ENCODE data around the gene GSG1.

Gene GSG1

GRCh38 chr12:13067322-13067721 lies 36.1 kb downstream of the GSG1 start:
- no peaks in the 10 kb centered on the region for H3K36me3 ChIP-seq (ENCODE audit: insufficient read depth, low read length)
- ATAC-seq (ENCODE audit: insufficient read depth, low read depth) = no peak
- TF ChIP-seq EZH2 (IDR thresholded peaks at IDR 0.05; ENCODE audit: borderline replicate concordance, low read depth, low read length, severe bottlenecking) = no peak
- TF ChIP-seq, protein P1, sequence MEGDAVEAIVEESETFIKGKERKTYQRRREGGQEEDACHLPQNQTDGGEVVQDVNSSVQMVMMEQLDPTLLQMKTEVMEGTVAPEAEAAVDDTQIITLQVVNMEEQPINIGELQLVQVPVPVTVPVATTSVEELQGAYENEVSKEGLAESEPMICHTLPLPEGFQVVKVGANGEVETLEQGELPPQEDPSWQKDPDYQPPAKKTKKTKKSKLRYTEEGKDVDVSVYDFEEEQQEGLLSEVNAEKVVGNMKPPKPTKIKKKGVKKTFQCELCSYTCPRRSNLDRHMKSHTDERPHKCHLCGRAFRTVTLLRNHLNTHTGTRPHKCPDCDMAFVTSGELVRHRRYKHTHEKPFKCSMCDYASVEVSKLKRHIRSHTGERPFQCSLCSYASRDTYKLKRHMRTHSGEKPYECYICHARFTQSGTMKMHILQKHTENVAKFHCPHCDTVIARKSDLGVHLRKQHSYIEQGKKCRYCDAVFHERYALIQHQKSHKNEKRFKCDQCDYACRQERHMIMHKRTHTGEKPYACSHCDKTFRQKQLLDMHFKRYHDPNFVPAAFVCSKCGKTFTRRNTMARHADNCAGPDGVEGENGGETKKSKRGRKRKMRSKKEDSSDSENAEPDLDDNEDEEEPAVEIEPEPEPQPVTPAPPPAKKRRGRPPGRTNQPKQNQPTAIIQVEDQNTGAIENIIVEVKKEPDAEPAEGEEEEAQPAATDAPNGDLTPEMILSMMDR (IDR thresholded peaks at IDR 0.05; ENCODE audit: borderline replicate concordance, extremely low read depth, low read length, poor library complexity, severe bottlenecking) = no peak

DNA sequence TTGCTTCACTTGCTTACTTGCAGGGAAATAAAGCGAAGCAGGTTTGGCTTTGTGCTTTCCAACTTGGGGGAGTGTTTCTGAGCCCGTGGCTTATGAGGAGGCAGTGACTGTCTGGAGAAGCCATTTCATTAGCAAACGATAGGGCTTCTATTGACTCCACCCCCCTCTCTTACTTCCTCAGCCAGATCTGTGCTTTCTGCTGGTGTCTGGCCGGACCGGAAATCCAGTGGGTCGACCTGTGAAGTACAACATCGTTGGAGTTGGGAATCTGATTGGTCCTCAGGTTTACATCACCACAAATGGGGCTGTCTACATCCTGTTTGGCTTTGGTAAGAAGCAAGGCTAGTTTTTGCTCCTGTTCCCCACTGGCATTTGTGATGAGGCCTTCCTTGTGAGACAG lies 37.0 kb downstream of the GSG1 start:
- no peaks in the 10 kb centered on the region for H3K9me3 ChIP-seq (ENCODE audit: insufficient read depth, low read length, severe bottlenecking)
- no peak overlapping the region for H3K4me3 ChIP-seq (ENCODE audit: low read depth in 1 of 2, low read length in 2 of 2)
- no peak overlapping the region for H3K4me2 ChIP-seq (ENCODE audit: insufficient read depth, low read length)
- H3K9ac ChIP-seq (ENCODE audit: low read depth, low read length) = no peak overlapping the region
- H3K4me1 ChIP-seq (ENCODE audit: insufficient read depth, low read length) = no peaks in the 10 kb centered on the region
- H3K27ac ChIP-seq (ENCODE audit: low read length) = no peak overlapping the region
- TF ChIP-seq EZH2 (IDR thresholded peaks at IDR 0.05; ENCODE audit: borderline replicate concordance, low read depth, low read length, severe bottlenecking) = no peak
- TF ChIP-seq, protein P1 (IDR thresholded peaks at IDR 0.05; ENCODE audit: borderline replicate concordance, extremely low read depth, low read length, poor library complexity, severe bottlenecking) = no peak
- H2AFZ ChIP-seq (ENCODE audit: low read depth, low read length) = no peak overlapping the region
- ATAC-seq (ENCODE audit: insufficient read depth, low read depth) = no peak
- H3K36me3 ChIP-seq (ENCODE audit: insufficient read depth, low read length) = no peaks in the 10 kb centered on the region
- H3K27me3 ChIP-seq (ENCODE audit: insufficient read depth, low read length, poor library complexity) = peaks cover 11% of the 10 kb centered on the region
- H3K79me2 ChIP-seq (ENCODE audit: insufficient read depth, low read length) = no peaks in the 10 kb centered on the region
- no peaks in the 10 kb centered on the region; the same call in 1 of the 2 replicates for H4K20me1 ChIP-seq (ENCODE audit: insufficient read depth, low read length)
- DNase-seq = no peak

More at GRCh38 chr12:13067322-13067721, 36.1 kb downstream of the GSG1 start:
- no peak for DNase-seq
- Histone ChIP-seq H3K9ac (ENCODE audit: low read depth, low read length) (no peak overlapping the region), H3K79me2 (ENCODE audit: insufficient read depth, low read length) (no peaks in the 10 kb centered on the region), H3K4me3 (ENCODE audit: low read depth in 1 of 2, low read length in 2 of 2) (no peak overlapping the region), H3K27ac (ENCODE audit: low read length) (no peak overlapping the region), H2AFZ (ENCODE audit: low read depth, low read length) (no peak overlapping the region), H3K4me1 (ENCODE audit: insufficient read depth, low read length) (no peaks in the 10 kb centered on the region), H3K4me2 (ENCODE audit: insufficient read depth, low read length) (no peak overlapping the region), H3K9me3 (ENCODE audit: insufficient read depth, low read length, severe bottlenecking) (no peaks in the 10 kb centered on the region), H4K20me1 (ENCODE audit: insufficient read depth, low read length) (no peaks in the 10 kb centered on the region; the same call in 1 of the 2 replicates), H3K27me3 (ENCODE audit: insufficient read depth, low read length, poor library complexity) (peaks cover 11% of the 10 kb centered on the region)

DNA sequence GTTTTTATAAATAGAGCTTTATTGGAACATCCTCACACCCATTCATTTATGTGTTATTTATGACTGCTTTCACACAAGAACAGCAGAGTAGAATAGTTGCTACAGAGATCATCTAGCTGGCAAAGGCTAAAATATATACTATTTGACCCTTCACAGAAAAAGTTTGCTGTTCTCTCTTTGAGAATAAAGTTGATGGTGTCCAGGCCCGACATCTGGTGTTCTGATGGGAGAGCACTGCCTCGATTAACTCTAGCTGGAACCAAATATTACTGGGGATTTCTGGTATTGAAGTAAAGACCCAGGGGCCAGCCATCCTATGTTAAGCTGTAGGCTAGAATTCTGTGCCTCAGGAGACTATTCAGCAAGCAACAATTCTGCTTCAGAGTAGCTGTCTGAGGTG lies 37.5 kb downstream of the GSG1 start:
- Histone ChIP-seq H4K20me1 (ENCODE audit: insufficient read depth, low read length) (no peaks in the 10 kb centered on the region; the same call in 1 of the 2 replicates), H3K9ac (ENCODE audit: low read depth, low read length) (no peak overlapping the region), H3K4me3 (ENCODE audit: low read depth in 1 of 2, low read length in 2 of 2) (no peak overlapping the region), H3K4me2 (ENCODE audit: insufficient read depth, low read length) (no peak overlapping the region), H3K36me3 (ENCODE audit: insufficient read depth, low read length) (no peaks in the 10 kb centered on the region), H3K9me3 (ENCODE audit: insufficient read depth, low read length, severe bottlenecking) (no peaks in the 10 kb centered on the region), H3K4me1 (ENCODE audit: insufficient read depth, low read length) (no peaks in the 10 kb centered on the region), H3K27me3 (ENCODE audit: insufficient read depth, low read length, poor library complexity) (peaks cover 11% of the 10 kb centered on the region), H3K27ac (ENCODE audit: low read length) (no peak overlapping the region), H2AFZ (ENCODE audit: low read depth, low read length) (no peak overlapping the region), H3K79me2 (ENCODE audit: insufficient read depth, low read length) (no peaks in the 10 kb centered on the region)
- no peak for TF ChIP-seq EZH2 (IDR thresholded peaks at IDR 0.05; ENCODE audit: borderline replicate concordance, low read depth, low read length, severe bottlenecking)
- TF ChIP-seq, protein P1 (IDR thresholded peaks at IDR 0.05; ENCODE audit: borderline replicate concordance, extremely low read depth, low read length, poor library complexity, severe bottlenecking) = no peak
- no peak for ATAC-seq (ENCODE audit: insufficient read depth, low read depth)
- no peak for DNase-seq

DNA sequence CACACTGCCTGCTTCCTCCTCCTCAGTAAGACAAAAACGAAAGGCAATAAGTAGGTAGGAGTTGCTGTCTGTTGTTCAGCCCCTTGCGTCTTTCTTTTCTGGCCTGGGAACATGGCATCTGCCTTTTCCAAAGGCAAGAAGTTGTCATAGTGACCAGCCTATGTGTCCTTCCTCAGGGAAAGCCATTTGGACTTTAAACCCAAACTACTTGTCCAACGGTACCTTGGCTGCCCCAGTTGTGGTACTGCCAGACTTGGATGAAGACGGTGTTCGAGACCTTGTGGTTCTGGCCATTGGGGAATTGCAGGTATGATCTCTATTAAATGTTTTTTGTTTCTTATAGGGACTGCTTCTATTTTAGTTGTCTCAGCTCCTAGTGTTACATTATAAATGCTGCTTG lies 40.8 kb downstream of the GSG1 start:
- H3K4me2 ChIP-seq (ENCODE audit: insufficient read depth, low read length) = no peak overlapping the region
- peaks cover 9% of the 10 kb centered on the region for H3K27me3 ChIP-seq (ENCODE audit: insufficient read depth, low read length, poor library complexity)
- no peaks in the 10 kb centered on the region for H3K36me3 ChIP-seq (ENCODE audit: insufficient read depth, low read length)
- no peaks in the 10 kb centered on the region for H3K79me2 ChIP-seq (ENCODE audit: insufficient read depth, low read length)
- no peak for ATAC-seq (ENCODE audit: insufficient read depth, low read depth)
- no peaks in the 10 kb centered on the region for H3K9me3 ChIP-seq (ENCODE audit: insufficient read depth, low read length, severe bottlenecking)
- TF ChIP-seq, protein P1 (IDR thresholded peaks at IDR 0.05; ENCODE audit: borderline replicate concordance, extremely low read depth, low read length, poor library complexity, severe bottlenecking) = no peak
- TF ChIP-seq EZH2 (IDR thresholded peaks at IDR 0.05; ENCODE audit: borderline replicate concordance, low read depth, low read length, severe bottlenecking) = no peak
- no peaks in the 10 kb centered on the region for H4K20me1 ChIP-seq (ENCODE audit: insufficient read depth, low read length)
- no peak overlapping the region for H3K9ac ChIP-seq (ENCODE audit: low read depth, low read length)
- H3K4me3 ChIP-seq (ENCODE audit: low read depth in 1 of 2, low read length in 2 of 2) = no peak overlapping the region
- DNase-seq = no peak
- H3K27ac ChIP-seq (ENCODE audit: low read length) = no peak overlapping the region
- no peaks in the 10 kb centered on the region for H3K4me1 ChIP-seq (ENCODE audit: insufficient read depth, low read length)
- H2AFZ ChIP-seq (ENCODE audit: low read depth, low read length) = no peak overlapping the region
